SKM-1 treated with dmso at 0.1 percent for 144 hours (cell line): Measurements from ENCODE around the gene ALDH2.
"Not testable (repeated sequence)": the region's sequence is repeated elsewhere in the genome, so short reads cannot be mapped to it uniquely, and the experiment has no call there.

Experiments used
- DNase-seq: peaks from one replicate; lab custom pipeline; 2025; ENCODE audit not compliant: unreplicated experiment; lab: John Stamatoyannopoulos, UW

Gene ALDH2

GRCh38 chr12:111824312-111824711, 57.6 kb downstream of the ALDH2 start:
- DNase-seq, result not testable (repeated sequence)

DNA sequence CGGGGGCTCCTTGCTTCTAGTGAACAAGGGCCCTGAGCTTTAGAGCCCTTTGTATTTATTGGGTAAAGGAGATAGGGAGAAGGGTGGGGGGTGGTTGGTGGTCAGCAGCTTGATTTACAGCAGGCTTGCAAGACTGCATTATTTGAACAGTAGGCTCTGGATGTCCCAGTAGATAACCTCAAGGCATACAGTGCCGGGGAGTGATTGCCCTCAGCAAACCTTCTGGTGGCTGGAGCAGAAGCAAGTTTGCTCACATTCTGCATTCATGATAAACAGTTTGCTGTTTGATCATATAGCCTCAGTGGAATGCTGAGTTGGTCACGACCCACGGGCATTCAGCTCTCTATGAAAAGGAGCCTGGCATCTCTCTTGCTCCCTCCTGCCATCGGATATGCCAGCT, 58.8 kb downstream of the ALDH2 start:
- DNase-seq, result no peak

DNA sequence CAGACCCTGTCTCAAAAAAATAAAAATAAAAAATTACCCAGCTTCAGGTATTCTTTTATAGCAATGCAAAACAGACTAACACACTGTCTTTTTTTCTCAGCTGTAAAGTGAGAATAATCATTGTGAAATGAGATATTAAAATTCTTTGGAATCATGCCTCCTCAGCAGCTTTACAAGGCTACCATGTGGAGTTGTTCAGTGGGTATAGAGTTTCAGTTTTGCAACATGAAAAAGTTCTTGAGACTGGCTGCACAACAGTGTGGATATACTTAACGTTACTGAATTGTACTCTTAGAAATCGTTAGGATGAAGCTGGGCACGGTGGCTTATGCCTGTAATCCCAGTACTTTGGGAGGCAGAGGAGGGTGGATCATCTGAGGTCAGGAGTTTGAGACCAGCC, 59.6 kb downstream of the ALDH2 start:
- no peak for DNase-seq

- DNase-seq, result no peak
Observed at GRCh38 chr12:111826992-111827391, 60.3 kb downstream of the ALDH2 start.

- no peak for DNase-seq
Observed at GRCh38 chr12:111827907-111828306, 61.2 kb downstream of the ALDH2 start.

- no peak for DNase-seq
Observed at GRCh38 chr12:111828338-111828979, 61.7 kb downstream of the ALDH2 start.

GRCh38 chr12:111829635-111830034, 62.9 kb downstream of the ALDH2 start:
- not testable (repeated sequence) for DNase-seq

DNA sequence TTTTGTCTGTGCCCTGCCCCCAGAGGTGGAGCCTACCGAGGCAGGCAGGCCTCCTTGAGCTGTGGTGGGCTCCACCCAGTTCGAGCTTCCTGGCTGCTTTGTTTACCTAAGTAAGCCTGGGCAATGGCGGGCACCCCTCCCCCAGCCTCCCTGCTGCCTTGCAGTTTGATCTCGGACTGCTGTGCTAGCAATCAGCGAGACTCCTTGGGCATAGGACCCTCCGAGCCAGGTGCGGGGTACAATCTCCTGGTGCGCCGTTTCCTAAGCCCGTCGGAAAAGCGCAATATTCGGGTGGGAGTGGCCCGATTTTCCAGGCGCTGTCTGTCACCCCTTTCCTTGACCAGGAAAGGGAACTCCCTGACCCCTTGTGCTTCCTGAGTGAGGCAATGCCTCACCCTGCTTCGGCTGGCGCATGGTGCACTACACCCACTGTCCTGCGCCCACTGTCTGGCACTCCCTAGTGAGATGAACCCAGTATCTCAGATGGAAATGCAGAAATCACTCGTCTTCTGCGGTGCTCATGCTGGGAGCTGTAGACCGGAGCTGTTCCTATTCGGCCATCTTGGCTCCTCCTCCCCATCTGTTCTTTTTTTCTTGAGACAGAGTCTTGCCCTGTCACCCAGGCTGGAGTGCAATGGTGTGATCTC, 68.1 kb downstream of the ALDH2 start:
- DNase-seq, result not testable (repeated sequence)

GRCh38 chr12:111835531-111836181, 68.9 kb downstream of the ALDH2 start:
- DNase-seq, result not testable (repeated sequence)

DNA sequence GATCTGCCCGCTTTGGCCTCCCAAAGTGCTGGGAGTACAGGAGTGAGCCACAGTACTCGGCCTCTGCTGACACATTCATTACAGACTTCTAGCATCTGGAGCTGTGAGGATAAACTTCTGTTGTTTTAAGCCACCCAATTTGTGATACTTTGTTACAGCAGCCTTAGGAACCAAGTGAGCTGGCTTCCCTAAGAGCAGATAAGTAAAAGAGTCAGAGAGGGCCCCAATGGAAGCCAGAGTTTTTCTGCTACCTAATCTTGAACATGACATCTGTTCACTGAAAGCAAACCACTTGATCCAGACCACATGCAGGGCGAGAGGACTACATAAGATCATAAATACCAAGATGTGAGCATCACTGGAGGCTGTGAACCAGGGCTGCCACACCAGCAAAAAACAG, 71.6 kb downstream of the ALDH2 start:
- no peak for DNase-seq

GRCh38 chr12:111840807-111841206, 74.1 kb downstream of the ALDH2 start:
- no peak for DNase-seq

DNA sequence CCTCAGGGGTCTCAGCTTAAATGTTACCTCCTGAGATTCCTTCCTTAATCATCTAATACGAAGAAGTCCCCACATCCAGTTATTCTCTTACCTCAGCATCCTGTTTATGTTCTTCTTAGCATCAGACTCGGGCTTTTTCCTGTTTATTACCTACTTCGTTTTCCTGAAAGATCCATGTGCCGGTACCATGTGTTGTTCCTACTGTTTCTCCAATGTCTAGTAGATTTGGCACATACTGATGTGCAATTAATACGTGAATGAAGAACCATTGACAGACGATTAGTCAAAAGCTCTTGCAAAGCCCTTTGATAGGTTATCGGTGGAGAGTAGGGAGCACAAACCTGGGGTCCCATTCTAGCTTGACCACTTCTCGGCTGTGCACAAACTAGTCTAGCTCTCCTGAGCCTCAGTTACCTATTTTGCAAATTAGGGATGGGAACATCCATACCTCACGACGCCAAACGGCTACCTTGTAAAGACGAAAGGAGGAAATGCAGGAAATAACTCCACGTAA, 74.6 kb downstream of the ALDH2 start:
- no peak for DNase-seq

GRCh38 chr12:111841750-111842555, 75.2 kb downstream of the ALDH2 start, which contains the start of gene MAPKAPK5:
Gene MAPKAPK5, plus strand, starts transcription at chr12:111842228. Its CDS starts 506 bp downstream, at chr12:111842734.
- DNase-seq, result peak; percentile 59

DNA sequence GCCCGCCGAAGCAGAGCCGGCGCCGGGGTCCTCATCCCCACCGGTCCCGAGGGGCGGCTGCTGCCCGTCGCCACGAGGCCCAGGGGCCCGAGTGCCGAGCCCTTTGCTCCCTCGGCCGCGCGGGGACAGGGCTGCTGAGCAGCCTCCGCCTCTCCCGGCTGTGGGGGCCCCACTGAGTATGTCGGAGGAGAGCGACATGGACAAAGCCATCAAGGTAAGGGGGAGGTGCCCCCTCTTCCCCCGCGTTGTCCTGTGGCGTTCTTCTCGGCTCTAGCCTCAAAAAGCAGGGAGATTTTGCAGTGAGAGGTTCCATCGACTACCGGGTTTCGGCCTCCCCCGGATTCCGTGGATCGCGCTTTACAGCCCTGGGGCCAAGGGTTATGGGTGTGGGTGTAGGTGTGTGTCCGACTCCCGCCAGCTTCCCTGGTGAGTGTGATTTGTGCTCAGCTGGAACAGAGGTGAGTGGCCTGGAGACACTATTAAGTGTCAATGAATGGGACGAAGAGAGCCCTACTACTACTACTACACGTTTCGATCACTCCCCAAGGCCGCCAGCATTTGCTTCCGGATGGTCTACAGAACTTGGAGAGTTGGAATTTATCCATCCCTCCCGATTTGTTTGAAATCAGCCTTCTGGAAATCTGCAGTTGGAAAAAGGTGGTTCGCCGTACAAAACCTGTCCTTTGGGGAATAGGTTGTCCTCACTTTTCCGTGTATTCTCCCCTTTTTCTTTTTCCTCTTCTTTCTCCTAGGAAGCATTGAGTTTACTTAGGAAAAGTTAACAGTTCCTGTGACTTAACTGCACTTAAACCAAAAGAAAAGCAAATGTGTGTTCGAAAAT, 76.0 kb downstream of the ALDH2 start:
- no peak for DNase-seq

GRCh38 chr12:111846016-111846415, 79.3 kb downstream of the ALDH2 start:
- no peak for DNase-seq

DNA sequence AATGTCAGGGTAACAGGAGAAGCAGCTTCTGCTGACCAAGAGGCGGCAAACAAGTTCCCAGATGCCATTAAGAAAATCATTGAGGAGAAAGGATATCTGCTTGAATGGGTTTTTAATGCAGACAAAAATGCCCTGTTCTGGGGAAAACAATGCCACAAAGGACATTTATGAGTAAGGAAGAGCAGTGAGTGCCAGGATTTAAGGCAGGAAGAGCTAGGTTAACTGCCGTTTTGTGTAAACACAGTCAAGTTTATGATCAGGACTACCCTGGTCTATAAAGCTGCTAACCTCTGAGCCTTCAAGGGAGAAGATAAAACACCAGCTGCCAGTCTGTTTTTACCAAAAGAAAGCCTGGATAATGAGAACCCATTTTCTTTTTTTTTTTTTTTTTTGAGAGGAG, 83.8 kb downstream of the ALDH2 start:
- DNase-seq, result no peak

- no peak for DNase-seq
Observed at GRCh38 chr12:111858186-111858585, 91.5 kb downstream of the ALDH2 start.

GRCh38 chr12:111858778-111859177, 92.0 kb downstream of the ALDH2 start:
- DNase-seq, result no peak

- no peak for DNase-seq
Observed at GRCh38 chr12:111864913-111865312, 98.2 kb downstream of the ALDH2 start.
